SJCRH30 (cell line): Measurements from ENCODE around the gene KAT2A. TPM values are rescaled to one million over a fixed set of nuclear protein-coding genes. Genes with fewer than 3 reads are reported as not detected.

Experiments used
- DNase-seq, 2 experiments: peaks; one replicate each; pipeline ENCODE4 v3.0.0-alpha.2; 2015 to 2020
- H3K27ac ChIP-seq: fragments of 250-450 bp; sonication (Bioruptor Pico); 2 replicates; pipeline ENCODE4 v1.5.1; 2020; ENCODE audit warnings: mild to moderate bottlenecking, moderate library complexity
- H3K27me3 ChIP-seq: fragments of 250-450 bp; sonication (Bioruptor Pico); 2 replicates; pipeline ENCODE4 v1.5.1; 2020; ENCODE audit warnings: mild to moderate bottlenecking, moderate library complexity
- H3K36me3 ChIP-seq: fragments of 250-450 bp; sonication (Bioruptor Pico); 2 replicates; pipeline ENCODE4 v1.5.1; 2020; ENCODE audit warnings: mild to moderate bottlenecking, moderate library complexity
- H3K4me1 ChIP-seq: fragments of 250-450 bp; sonication (Bioruptor Pico); 2 replicates; pipeline ENCODE4 v1.5.1; 2020; ENCODE audit warnings: mild to moderate bottlenecking, moderate library complexity
- H3K4me3 ChIP-seq: fragments of 250-450 bp; sonication (Bioruptor Pico); 2 replicates; pipeline ENCODE4 v1.5.1; 2020; ENCODE audit warnings: mild to moderate bottlenecking, moderate library complexity
- H3K9me3 ChIP-seq: fragments of 250-450 bp; sonication (Bioruptor Pico); replicated peaks from 2 replicates; pipeline ENCODE4 v1.5.1; 2020; ENCODE audit warnings: mild to moderate bottlenecking, moderate library complexity
- total RNA-seq: library from RNA; depleted of rRNA; stranded (reverse); fragments of >200 nt; shearing (Covaris generic); gene quantifications from 2 replicates; pipeline ENCODE4 v1.2.3, GENCODE V29; 2014; rRNA removed

Gene KAT2A
- total RNA-seq, 1 experiment from 2014 or later: 27.2 TPM

DNA sequence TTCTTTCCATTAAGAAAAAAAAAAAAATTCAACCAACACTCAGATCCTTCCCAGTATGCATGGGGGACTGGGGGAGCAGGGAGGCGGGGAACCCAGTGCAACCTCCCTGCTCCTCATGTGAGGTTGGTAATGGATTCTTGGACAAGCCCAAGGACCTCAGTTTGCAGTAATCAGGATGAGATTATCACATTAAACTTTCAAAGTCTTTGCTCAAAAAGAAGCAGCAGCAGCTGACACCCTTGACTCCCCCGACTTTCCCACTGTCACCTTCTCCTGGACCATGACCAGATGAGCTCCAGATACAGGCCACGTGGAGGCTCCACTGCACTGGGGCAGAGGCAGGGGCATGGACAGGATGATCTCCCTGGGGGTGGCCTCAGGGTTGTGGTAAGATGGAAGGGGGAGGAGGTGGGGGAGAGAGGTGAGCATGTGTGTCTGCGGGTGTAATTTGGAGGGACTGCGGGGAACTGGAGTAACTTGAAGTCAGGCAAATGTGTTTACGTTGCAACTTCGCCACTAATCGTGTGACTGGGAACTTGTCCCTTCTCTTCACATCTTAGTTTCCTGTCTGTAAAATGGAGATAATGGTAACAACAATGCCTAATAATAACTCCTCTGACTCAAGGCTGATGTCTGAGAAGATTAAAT is 42.6 kb downstream of the KAT2A start:
- Histone ChIP-seq H3K27ac (no peak overlapping the region), H3K27me3 (no peaks in the 10 kb centered on the region), H3K4me1 (peaks cover 16% of the 10 kb centered on the region), H3K4me3 (no peak overlapping the region), H3K36me3 (no peaks in the 10 kb centered on the region), H3K9me3 (no peaks in the 10 kb centered on the region)
- peak in 1 of 2 experiments; percentile 44 for DNase-seq

DNA sequence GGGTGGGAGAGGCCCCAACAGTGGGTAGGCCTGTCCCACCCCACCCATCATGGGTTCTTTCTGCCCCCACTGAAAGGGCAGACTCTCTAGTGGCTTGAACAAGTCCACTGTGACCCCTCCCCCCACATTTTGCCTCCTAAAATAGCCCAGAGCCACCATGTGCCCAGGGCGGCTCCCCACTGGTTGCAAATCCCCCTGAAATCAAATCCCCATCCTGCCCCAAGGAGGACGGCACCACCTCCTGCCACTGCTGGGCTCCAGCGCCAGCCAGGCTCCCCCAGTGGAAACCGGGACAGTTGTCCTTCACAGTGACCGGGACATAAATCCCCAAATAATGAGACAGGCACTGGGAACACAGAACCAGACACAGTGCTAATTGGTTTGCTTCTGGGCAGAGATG is 43.4 kb downstream of the KAT2A start:
- H3K9me3 ChIP-seq: no peaks in the 10 kb centered on the region
- H3K4me3 ChIP-seq: no peak overlapping the region
- H3K27me3 ChIP-seq: peaks cover 4% of the 10 kb centered on the region
- peak; percentile 41 to 53 for DNase-seq
- H3K36me3 ChIP-seq: no peaks in the 10 kb centered on the region
- peaks cover 16% of the 10 kb centered on the region for H3K4me1 ChIP-seq
- no peak overlapping the region for H3K27ac ChIP-seq

DNA sequence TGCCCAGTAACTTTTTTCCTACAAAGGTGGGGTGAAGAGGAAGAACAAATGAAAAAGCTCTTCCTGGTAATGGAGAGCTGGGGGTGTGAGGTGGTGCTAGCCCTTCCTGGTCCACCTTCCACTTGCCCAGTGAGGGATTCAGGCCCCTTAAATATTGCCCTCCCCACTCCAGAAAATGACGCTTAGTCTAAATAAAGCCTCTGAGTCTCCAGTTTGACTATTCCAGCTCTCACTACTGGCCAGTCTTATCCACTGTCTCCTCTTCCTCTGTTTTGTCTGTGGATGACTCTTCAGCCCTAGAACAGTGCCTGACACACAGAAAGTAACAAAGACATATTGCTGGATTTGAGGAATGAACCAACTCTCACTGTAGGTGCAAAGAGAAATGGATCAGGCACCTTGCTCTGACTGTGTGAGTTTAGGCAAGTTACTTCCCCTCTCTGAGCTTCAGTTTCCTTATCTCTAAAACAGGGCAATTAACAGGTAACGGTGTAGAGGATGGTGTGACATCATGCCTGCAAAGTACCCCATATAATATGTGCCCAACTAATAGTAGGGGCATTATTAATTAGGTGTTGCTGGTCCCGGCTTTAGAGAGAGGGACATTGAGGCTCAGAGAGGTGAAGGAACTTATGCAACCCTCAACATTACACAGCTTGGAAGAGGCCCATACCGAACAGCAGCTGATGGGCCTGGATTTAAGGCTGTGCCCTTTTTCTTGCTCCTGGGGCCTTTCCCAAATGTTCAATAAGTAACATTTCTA is 44.2 kb downstream of the KAT2A start:
- H3K9me3 ChIP-seq: no peaks in the 10 kb centered on the region
- H3K36me3 ChIP-seq: no peaks in the 10 kb centered on the region
- H3K4me1 ChIP-seq: peaks cover 16% of the 10 kb centered on the region
- DNase-seq: no peak
- peaks cover 6% of the 10 kb centered on the region for H3K27me3 ChIP-seq
- no peak overlapping the region for H3K4me3 ChIP-seq
- no peak overlapping the region for H3K27ac ChIP-seq

DNA sequence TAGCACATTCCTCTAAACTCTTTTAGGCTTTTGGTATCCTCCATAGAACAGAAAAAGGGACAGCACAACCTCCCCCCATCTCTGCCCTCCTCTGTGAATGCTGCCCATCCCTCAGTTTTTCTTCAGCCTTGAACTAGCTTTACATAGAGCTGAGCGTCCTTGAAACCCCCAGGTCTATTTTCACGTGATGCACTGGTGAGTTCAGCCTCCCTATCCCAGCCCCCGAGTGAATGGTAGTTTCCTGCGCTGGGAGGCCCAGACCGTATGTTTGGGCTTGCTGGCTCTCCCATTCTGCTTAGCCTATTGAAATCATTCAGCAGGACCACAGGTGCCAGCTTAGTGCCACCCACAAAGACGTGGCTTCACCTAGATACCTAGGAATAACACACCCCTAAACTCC is 45.4 kb downstream of the KAT2A start:
- Histone ChIP-seq H3K4me3 (no peak overlapping the region), H3K4me1 (peaks cover 16% of the 10 kb centered on the region), H3K27me3 (peaks cover 14% of the 10 kb centered on the region), H3K27ac (no peak overlapping the region), H3K36me3 (no peaks in the 10 kb centered on the region), H3K9me3 (no peaks in the 10 kb centered on the region)
- DNase-seq: no peak

DNA sequence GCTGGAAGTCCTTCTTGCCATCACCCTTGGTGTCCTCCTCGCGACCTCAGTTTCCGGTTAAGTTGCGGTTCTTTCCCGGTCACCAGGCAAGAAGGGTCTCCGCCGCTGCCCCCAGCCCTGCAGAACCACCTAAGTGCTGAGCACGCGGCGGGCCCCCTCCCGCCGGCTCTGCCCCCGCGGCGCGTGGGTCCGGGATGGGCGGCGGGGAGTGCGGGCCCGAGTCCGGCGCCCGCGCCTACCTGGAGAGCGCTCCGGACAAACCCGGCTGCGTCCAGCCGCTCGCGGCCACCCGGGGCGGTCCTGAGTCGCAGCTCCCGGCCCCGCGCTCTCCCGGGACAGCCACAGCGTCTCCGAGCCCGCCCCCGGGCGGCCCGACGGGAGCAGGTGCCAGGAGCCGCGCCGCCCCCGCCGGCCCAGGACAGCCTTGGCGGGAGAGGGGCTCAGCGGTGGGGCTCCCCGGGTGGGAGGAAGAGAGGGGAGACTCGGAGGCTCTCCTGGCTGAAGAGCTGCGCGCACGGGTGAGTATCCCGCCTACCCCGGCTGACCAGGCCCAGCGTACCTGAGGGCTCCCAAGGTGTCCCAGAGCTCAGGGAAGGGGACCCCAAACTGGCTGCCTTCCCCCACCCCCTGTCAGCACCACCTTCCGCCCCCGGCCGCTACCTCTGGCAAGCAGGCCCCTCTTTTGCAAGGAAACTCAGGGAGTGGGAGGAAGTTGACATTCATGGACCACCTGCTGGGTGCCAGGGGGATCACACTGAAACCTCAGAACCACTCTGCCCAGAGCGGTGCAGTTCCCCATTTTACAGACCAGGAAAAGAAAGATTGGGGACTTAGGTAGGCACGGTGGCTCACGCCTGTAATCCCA is 48.6 kb downstream of the KAT2A start:
- no peak for DNase-seq
- Histone ChIP-seq H3K36me3 (no peaks in the 10 kb centered on the region), H3K9me3 (no peaks in the 10 kb centered on the region), H3K4me3 (peak overlapping the region; percentile 38), H3K4me1 (peaks cover 15% of the 10 kb centered on the region), H3K27ac (no peak overlapping the region), H3K27me3 (peaks cover 14% of the 10 kb centered on the region)

DNA sequence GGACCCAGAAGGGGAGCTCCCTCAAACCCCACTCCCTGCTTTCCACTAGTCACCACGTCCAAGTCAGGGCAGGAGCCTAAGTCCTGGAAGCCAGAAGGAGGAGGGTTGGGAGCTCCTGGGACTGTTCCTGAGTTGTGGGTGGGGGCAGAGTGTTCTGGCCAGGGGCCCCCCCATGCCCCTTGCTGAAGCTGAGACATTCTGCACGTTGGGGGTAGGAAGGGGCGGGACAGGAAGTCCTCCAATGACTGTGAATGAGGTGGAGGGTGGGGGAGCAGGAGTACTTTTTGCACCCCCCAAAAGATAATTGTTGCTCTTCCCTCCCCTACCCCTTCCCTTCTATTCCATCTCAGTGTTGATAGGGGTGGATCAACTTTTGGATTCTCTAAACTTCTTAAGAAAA is 49.4 kb downstream of the KAT2A start:
- Histone ChIP-seq H3K4me1 (peaks cover 17% of the 10 kb centered on the region), H3K27ac (no peak overlapping the region), H3K4me3 (peak overlapping the region; percentile 38; the same call in 1 of the 2 replicates), H3K27me3 (peaks cover 14% of the 10 kb centered on the region), H3K36me3 (no peaks in the 10 kb centered on the region), H3K9me3 (no peaks in the 10 kb centered on the region)
- DNase-seq: no peak

DNA sequence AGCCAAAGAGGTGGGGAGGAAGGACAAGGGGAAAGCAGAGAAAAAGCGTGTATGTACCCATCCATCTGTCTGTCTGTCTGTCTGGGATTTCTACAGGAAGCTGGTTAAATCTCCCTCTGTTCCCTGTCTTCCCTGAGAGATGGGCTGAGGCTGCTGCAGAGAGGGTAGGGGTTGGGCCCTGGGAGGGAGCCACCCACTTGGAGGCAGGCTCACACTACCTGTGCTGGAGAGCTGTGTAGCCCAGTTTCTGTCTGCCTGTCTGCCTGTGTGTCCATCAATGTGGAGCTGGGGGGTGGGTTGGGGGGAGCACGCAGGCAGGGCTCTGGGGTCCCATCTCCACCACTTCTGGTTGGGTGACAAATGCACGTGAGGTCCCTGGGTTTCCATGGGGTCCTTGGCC is 52.2 kb downstream of the KAT2A start:
- no peak for DNase-seq
- peaks cover 14% of the 10 kb centered on the region for H3K27me3 ChIP-seq
- H3K36me3 ChIP-seq: no peaks in the 10 kb centered on the region
- no peak overlapping the region for H3K27ac ChIP-seq
- H3K9me3 ChIP-seq: no peaks in the 10 kb centered on the region
- peaks cover 19% of the 10 kb centered on the region for H3K4me1 ChIP-seq
- H3K4me3 ChIP-seq: no peak overlapping the region

DNA sequence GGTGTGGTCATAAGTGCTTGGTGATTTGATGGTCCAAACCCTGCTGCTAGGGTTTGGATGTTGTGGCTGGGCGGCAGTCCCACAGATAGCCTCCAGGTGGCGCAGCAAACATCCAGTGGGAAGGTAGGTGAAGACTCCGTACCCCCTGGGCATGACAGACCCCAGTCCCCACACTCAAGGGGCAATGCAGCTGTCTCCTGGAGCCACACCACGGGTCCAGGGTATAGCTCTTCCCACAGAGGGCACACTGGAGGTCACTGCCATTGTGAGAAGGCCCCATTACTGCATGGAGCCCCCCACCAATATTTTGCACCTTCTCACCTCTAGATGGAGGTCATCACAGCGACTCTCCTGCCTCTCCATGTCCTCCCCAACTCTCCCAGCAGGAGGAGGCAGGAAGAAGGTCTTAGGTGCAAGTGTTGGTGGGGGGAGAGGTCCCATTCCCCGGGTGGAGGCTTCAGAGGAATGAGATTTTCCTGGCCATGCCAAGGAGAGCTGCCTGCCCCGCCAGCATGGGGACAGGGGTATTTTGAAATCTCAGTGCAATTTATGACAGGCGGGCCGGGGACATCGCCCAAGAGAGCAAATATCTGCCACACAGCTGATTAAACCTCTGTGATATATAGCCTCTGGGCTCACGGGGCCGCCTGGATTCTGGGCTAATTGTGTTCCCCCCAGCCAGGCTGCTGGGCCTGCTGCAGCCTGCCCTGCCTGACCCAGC is 53.6 kb downstream of the KAT2A start:
- H3K27ac ChIP-seq: peak overlapping the region; percentile 35
- no peaks in the 10 kb centered on the region for H3K9me3 ChIP-seq
- peaks cover 8% of the 10 kb centered on the region; the same call in 1 of the 2 replicates for H3K27me3 ChIP-seq
- peak; percentile 83 to 91 for DNase-seq
- peaks cover 33% of the 10 kb centered on the region for H3K4me1 ChIP-seq
- peak overlapping the region; percentile 17 for H3K4me3 ChIP-seq
- H3K36me3 ChIP-seq: no peaks in the 10 kb centered on the region

DNA sequence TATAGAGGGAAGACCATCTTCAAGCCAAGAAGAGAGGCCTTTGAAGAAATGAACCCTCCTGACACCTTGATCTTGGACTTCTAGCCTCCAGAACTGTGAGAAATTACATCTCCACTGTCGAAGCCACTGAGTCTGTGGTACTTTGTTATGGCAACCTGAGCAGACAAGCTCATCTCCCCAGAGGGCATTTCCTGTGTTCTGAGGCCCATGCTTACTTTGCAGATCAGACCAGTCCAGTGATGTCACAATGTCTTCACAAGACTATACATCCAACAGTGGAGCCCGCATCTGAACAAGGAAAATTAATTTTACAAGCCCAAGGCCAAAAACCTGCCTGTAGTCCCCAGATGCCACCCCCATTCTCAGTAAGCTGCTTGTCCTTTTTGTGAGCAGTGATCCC is 56.0 kb downstream of the KAT2A start:
- Histone ChIP-seq H3K27ac (no peak overlapping the region), H3K36me3 (no peaks in the 10 kb centered on the region), H3K27me3 (no peaks in the 10 kb centered on the region), H3K4me3 (no peak overlapping the region), H3K4me1 (peaks cover 47% of the 10 kb centered on the region), H3K9me3 (no peaks in the 10 kb centered on the region)
- DNase-seq: no peak

Other genes starting within 250 kb of the KAT2A start
- gene ACLY, start 202.4 kb downstream of the KAT2A start, total RNA-seq: 137 and 141 TPM in 2 replicates
- gene ODAD4, start 190.8 kb downstream of the KAT2A start, total RNA-seq: 0.15 and 0.24 TPM in 2 replicates
- gene CNP, start 154.6 kb downstream of the KAT2A start, total RNA-seq: 101 and 105 TPM in 2 replicates
- 103 and 104 TPM in 2 replicates for gene DNAJC7, start 103.9 kb downstream of the KAT2A start, total RNA-seq
- 80.3 and 81.6 TPM in 2 replicates for gene NKIRAS2, start 101.3 kb downstream of the KAT2A start, total RNA-seq
- 0.18 and 0.49 TPM in 2 replicates for gene C17orf113, start 70.8 kb downstream of the KAT2A start, total RNA-seq
- gene ZNF385C, start 22.9 kb downstream of the KAT2A start, total RNA-seq: 1.3 and 1.5 TPM in 2 replicates
- gene DHX58, start 8.7 kb downstream of the KAT2A start, total RNA-seq: 0.12 TPM in 1 of 2 replicates, not detected in the other
- 0.28 and 0.32 TPM in 2 replicates for gene HSPB9, start 1.4 kb upstream of the KAT2A start, total RNA-seq
- 90.2 and 91.1 TPM in 2 replicates for gene RAB5C, start 33.6 kb upstream of the KAT2A start, total RNA-seq
- 0.04 TPM in 1 of 2 replicates, not detected in the other for gene KCNH4, start 59.8 kb upstream of the KAT2A start, total RNA-seq
- gene HCRT, start 64.1 kb upstream of the KAT2A start, total RNA-seq: 1.0 TPM in 1 of 2 replicates, not detected in the other
- gene GHDC, start 73.1 kb upstream of the KAT2A start, total RNA-seq: 6.7 and 9.9 TPM in 2 replicates
- gene STAT5B, start 155.0 kb upstream of the KAT2A start, total RNA-seq: 25.7 and 31.1 TPM in 2 replicates
- gene STAT5A, start 167.1 kb upstream of the KAT2A start, total RNA-seq: 5.0 and 5.9 TPM in 2 replicates